A172 (cell line): Measurements from ENCODE around the gene GRHL3. TPM values are rescaled to one million over a fixed set of nuclear protein-coding genes. Genes with fewer than 3 reads are reported as not detected.

Experiments used
- DNase-seq: peaks from one replicate; pipeline ENCODE4 v3.0.0-alpha.2; 2015; ENCODE audit warnings: low spot score
- total RNA-seq: library from RNA; depleted of rRNA; stranded (reverse); fragments of >200 nt; shearing (Covaris generic); gene quantifications from 2 replicates; pipeline ENCODE4 v1.2.3, GENCODE V29; 2014

Gene GRHL3
- total RNA-seq, 1 experiment from 2014 or later, result 0.10 TPM

DNA sequence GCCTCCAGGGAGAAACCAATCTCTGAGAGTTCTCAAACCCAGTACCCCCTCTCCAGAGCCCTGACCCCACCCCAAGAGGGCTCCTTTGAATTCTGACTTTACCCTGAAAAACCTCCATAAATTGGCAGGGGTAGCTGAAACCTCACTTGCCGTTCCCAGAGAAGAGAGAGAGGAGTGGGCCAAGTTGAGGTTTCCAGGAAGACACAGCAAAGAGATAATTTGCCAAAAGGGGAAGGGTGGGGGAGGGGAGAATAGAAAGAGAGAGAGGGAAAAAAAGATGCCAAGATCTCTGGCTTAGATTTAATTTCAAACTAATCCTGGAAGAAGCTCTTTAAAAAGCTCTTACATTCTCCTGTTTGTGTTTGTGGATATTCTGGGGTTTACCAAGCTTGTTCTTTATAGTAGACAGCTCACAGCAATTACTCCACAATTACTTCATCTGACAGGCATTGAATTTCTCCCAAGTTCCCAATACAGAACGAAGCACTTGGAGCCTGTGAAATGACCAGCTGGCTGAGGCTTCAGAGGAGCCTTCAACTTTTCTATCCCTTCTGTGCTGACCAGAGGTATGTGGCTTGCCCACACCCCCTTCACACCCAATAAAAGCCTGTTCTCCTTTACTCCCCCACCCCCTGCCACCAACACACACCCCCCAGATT lies 1.1 kb upstream of the GRHL3 start:
- no peak for DNase-seq

DNA sequence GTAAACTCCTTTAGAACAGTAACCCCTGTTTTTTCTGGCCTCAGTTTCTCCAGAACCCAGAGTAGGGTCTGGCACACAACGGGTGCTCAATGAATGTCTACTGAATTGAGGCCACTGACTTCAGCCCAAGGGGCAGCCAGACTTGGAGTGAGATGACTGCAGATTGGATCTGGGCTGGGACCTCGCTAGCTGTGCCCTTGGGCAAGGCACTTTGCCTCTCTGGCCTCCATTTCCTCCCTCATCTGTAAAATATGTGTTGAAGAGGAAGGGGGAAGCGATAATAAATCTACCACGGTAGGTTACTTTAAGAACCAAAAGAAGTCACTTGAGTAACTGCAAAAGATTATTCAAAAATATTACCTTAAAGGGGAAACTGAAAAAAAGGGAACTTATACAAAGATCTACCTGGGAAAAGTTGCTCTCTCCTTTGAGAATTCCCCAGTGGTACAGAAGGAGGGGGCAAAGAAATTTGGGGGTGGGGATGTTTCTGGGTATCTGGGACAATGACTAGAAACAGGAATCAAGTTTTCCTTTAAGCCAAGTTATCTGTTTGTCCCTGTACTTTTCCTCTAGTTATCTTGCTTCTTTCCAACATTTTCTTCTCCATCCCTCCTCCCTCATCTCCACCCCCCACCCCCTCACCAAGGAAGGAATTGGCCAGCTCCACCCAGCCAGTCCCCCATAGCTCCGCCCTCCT lies 394 bp upstream of the GRHL3 start:
- DNase-seq, result no peak

GRCh38 chr1:24319962-24320361 lies 805 bp downstream of the GRHL3 start:
- no peak for DNase-seq

- DNase-seq, result no peak
Observed at GRCh38 chr1:24321126-24321525, 2.0 kb downstream of the GRHL3 start.

DNA sequence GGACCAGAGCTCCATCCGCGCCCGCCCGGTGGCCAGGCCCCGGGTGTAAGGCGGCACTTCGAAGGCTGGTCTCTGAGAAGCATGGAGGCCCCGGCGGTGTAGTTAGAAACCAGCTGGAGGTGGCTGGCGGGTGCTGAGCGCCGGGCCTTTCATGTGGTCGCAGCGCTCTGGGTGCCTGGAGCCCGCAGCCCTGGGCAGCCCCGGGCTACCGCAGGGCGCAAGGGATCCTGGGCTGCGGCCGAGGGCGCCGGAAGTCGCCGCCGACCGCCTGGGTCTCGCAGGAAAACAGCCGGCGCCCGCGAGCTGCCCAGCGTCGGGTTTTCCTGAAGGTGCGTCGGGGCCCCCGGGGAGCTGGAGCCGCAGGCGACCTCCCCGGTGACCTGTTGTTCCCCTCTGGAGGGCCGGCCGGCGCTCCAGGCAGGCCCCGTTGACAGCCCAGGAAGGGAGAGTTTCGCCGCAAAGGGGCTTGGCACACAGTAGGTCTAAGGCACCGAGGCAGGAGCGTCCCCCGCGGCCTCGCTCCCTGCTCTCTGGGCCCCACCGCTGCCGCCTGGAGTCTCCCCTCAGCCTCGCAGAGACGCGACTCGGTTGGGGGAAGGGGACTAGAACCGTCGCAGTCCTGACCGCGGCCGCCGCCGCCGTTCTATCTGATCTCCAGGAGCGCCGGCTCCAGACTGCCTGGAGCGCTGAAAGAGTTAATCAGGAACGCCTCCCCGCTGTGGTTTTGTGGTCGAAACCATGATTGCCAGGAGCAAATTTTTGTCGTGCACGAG lies 2.7 kb downstream of the GRHL3 start:
- DNase-seq, result peak; percentile 71

GRCh38 chr1:24322470-24323177 lies 3.5 kb downstream of the GRHL3 start:
- no peak for DNase-seq

DNA sequence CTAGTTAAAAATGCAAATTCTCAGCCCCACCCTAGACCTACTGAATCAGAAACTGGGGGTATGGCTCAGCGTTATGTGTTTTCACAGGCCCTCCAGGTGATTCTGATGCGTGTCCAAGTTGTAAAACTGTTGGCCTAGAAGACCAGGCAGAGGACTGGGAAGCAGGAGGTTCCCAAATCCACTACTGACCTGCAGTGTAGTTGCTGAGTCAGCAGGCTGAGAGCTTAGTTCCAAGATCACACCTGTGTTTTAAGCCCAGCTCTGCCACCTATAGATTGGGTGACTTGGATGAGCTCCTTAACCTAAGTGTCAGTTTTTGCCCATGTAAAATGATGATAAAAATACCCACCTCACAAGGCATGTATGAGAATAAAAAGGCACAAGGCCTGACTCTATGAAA lies 4.1 kb downstream of the GRHL3 start:
- no peak for DNase-seq

DNA sequence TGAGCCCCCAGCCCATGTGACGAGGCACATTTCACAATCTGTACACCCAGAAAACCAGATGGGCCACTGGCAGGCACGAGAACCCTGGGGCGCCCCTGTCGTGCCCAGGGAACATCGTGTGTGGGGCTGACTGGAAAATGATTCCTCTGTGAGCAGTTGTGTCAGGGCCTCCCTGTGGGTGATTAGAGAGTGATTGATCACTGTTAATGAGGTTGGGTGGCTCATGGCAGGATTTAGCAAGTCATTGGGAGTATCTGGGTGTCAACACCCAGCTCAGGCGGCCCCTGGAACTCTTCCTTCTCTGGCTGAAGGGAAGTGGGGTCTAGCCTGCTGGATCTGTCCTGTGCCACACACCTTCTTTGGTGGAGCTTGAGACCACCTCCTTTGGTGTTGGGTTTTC lies 5.7 kb downstream of the GRHL3 start:
- DNase-seq, result no peak

DNA sequence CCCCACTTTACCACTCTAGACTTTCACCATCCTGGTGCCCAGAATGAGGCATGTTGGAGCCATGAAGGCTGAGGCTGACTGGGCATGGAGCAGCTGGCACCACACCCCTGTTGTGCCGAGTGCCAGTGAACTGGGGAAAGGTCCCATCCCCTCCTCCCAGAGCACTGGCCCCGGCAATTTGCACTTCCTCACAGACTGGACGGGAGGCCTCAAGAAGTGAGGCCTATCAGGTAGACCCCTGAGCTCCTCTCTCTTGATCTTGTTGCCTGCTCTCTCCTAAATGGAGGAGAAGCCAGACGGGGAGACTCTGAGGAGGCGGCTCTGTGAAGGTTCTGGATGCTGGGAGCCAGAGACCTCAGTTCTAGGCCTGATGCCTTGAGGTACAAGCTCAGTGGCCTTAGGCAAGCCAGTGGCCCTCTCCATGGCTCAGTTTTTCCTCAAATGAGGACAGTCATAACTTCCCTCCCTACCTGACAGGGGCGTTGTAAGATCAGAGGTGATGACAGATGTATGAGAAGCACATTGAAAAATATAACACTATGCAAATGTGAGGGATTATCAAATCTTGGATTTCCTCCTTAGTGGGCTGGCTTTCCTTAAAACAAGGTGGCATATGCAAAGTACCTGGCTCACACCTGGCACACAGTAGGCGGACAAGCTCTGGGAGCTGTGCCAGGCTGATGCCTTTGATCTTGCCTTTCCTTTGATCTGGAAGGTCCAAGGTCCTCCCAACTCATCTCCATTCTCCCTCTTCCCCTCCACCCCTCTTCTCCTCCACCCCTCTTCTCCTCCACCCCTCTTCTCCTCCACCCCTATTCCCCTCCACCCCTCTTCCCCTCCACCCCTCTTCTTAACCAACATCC lies 6.7 kb downstream of the GRHL3 start:
- DNase-seq, result no peak

- DNase-seq, result no peak
Observed at GRCh38 chr1:24327486-24327885, 8.3 kb downstream of the GRHL3 start.

DNA sequence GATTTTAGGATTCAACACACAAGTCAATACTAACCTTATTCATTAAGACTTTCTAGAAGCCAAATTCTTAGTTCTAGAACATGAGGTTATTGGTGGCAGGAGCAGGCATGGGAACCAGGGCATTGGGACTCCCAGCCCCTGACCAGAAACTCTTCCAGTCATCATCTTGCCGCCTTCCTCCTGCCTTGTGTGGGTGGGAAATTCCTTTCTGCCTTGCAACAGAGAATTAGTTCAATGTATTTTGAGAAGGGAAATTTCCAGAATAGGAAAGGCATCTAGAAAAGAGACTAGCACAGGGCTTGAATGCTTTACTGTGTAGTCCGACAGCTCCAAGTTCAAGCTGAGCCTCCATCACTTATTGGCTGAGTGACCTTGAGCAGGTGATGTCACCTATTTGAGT lies 8.7 kb downstream of the GRHL3 start:
- no peak for DNase-seq

DNA sequence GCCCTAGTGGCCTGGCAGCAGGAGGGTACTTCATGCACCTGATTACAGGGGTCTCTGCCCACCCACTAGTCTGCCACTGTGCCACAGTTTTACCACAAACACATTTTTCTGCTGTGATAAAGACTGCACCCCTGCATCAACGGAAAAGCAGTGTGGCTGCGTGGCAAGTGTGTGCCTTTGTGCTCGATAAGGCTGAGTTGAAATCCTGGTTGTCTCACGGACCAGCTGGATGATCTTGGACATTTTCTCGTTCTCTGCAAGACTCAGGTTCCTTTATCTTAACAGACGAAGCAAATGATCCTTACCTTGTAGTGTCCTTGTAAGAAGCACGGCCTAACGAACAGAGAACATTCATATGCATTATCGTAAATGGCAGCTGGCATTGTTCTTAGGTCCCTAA lies 10.2 kb downstream of the GRHL3 start:
- no peak for DNase-seq

GRCh38 chr1:24329797-24330543 lies 10.8 kb downstream of the GRHL3 start:
- DNase-seq, result no peak

GRCh38 chr1:24331961-24332673 lies 13.0 kb downstream of the GRHL3 start:
- DNase-seq, result no peak

- no peak for DNase-seq
Observed at GRCh38 chr1:24336075-24336474, 16.9 kb downstream of the GRHL3 start.

GRCh38 chr1:24337455-24337854 lies 18.3 kb downstream of the GRHL3 start:
- DNase-seq, result no peak

- DNase-seq, result no peak
Observed at GRCh38 chr1:24338447-24338846, 19.3 kb downstream of the GRHL3 start.

- no peak for DNase-seq
Observed at GRCh38 chr1:24339996-24340395, 20.8 kb downstream of the GRHL3 start.

- no peak for DNase-seq
Observed at GRCh38 chr1:24340770-24341169, 21.6 kb downstream of the GRHL3 start.

DNA sequence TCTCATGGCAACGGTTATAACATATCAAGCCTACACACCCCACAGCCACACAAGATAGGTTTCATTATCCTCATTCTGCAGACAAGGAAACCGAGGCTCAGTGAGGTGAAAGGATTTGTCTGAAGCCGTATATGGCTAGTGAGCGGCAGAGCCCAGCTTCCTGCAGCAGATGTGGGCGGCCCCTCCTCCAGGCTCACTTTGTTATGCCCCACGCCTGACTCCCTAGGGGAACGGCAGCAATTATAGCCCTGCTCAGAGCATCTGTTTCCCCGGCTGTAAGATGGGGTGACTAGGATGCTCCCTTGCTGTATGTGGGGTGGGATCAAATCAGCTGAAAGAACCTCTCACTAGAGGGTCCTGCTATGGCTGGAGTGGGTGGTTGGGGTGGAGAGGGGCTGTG lies 22.1 kb downstream of the GRHL3 start:
- no peak for DNase-seq
